ENCODE data around the gene MIDN.
"Not testable (repeated sequence)": the region's sequence is repeated elsewhere in the genome, so short reads cannot be mapped to it uniquely, and the experiment has no call there.

The MIDN gene

DNA sequence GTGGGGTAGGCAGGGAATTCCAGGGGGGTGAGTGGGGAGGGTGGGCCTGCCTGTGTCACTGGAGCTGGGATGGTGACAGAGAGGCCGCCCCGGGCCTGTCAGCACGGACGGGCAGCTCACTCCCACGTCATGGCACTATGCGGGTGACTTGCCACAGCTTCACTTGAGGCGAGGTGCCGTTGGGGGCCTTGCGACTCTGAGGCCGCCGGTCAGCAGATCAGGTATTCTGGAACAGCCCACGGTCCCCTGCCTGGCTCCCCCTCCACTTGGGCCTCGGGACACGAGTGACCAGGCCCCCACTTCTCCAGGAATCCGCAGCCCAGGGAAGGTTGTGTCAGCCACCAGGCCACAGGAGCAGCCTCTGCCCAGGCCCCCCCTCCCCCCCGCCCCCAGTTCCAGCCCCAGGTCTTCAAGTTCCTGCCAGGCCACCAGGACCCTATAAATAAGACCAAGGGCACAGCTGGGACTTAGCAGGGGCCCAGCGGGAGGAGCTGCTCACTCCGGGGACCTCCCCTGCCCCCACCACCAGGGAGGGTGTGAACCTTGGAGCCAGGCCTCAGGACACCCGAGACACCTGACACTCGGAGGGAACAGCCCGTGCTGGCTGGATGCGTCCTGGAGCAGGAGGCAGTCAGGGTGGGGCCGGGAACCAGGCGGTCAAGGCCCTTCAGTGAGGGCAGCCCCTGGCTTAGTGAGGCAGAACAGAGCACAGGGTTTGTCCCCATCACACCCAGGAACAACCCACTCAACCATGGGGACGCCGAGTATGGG is 2.7 kb upstream of the MIDN start:
- no peak for DNase-seq (ENCODE audit: low read depth, low spot score)

DNA sequence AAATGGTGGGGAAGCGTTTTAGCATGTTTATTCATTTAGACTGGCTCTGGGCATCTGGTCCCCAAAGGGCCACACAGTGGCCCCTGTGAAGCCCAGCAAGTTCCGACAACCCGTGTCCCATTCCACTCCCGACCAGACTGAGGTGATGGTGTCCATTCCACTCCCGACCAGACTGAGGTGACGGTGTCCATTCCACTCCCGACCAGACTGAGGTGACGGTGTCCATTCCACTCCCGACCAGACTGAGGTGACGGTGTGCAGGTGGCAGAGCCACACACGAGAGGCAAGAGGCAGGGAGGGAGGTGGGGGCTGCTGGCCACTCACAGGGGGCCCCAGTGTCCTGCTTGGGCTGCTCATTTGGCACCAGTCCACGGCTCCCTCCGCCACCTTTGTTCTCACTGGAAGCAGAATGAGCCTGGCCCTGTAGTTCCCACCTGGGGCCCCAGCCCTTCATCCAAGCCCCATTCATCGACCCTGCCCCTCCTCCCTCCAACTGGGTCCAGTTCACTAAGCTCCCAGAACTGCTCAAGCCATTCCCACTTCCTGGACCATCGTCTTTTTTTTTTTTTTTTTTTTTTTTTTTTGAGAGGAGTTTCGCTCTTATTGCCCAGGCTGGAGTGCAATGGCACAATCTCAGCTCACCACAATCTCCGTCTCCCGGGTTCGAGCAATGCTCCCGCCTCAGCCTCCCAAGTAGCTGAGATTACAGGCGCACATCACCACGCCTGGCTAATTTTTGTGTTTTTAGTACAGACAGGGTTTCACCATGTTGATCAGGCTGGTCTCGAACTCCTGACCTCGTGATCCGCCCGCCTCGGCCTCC is 1.9 kb upstream of the MIDN start:
- not testable (repeated sequence) for DNase-seq (ENCODE audit: low read depth, low spot score)

DNA sequence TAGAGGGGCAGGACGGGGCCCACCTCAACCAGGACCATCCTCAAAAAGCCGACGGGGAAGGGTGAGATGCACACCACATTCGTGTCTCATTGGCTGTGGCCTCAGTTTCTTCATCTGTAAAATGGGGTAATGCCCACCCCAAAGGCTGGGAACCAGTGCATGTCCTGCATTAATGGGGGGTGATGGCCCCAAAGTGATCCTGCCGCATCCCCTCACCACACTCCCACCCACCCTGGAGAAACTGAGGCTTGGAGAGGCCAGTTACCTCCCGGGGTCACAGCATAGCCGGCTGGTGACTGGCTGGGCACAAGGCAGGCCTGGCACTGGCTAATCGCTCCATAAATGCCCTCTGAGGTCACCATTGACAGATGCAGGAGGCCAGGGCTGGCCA is 640 bp upstream of the MIDN start:
- no peak for DNase-seq (ENCODE audit: low read depth, low spot score)

DNA sequence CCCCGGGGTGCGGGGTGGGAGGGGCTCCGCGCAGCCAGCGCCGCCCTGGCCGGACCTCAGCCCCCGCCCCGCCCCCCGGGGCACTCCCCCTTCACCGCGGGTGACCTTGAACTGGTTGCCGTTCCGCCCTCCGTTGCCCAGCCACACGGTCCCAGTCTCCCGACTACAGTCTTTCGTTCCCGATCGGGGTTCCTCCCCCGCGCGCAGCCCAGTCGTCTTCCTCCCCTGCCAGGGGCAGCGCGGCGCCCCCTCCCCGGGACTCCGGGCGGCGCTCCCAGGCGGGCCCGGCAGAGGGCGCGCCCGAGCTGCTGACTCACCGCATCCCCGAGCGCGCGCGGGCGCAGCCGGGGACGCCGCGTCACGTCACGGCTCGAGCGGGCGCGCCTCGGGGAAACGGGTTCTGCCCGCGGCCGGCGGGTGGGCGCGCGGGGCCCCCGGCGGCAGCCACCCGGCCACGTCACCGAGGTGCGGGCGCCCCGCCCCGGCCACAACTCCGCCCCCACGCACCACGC is 459 bp downstream of the MIDN start:
- DNase-seq (ENCODE audit: low read depth, low spot score) = peak; percentile 80

DNA sequence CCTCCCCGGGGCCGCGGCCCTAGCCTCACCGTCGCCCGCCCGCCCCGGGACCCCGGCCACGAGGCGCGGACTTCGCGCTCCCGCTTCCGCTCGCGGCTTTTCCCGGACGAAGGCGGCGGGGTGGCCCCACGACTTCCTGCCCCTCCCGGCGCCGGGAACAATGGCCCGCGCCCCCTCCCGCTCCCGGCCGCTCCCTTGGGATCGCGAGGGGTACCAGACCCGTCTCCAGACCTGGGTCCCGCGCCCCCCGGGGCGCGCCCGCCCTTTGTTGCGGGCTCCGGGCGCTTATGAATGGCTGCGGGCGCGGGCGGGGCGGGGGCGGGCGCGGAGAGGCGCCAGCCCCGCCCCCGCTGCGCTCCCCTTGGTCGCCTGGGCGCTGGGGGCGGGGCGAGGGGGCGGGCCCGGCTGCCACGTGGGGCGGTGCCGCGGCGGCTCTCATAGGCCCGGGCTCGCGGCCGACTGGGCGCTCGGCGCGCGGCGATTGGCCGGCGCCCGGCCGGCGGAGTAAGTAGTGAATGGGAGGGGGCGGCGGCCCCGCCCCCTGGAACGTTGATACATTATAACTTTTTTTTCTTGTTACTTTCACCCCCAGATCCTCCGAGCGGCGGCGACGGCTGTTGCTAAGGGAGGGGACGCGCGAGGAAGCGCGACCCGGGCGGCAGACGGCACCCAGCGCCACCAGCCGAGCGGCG is 1.1 kb downstream of the MIDN start:
- DNase-seq (ENCODE audit: low read depth, low spot score) = peak; percentile 94

DNA sequence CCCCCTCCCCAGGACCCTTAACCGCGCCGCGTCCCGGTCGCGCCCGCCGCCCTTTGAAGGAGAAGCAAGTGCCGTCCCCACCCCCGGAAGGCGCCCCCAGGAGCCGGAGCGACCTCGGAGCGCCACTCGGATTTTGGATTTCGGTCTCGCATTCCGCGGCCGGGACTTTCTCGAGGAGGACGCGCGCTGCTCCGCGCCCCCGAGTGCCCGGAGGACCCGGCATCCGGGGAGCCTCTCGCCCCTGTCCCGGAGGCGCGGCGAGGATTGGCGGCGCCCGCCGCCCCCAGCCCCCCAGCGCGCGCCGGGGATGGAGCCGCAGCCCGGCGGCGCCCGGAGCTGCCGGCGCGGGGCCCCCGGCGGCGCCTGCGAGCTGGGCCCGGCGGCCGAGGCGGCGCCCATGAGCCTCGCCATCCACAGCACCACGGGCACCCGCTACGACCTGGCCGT is 1.6 kb downstream of the MIDN start:
- DNase-seq (ENCODE audit: low read depth, low spot score) = no peak

DNA sequence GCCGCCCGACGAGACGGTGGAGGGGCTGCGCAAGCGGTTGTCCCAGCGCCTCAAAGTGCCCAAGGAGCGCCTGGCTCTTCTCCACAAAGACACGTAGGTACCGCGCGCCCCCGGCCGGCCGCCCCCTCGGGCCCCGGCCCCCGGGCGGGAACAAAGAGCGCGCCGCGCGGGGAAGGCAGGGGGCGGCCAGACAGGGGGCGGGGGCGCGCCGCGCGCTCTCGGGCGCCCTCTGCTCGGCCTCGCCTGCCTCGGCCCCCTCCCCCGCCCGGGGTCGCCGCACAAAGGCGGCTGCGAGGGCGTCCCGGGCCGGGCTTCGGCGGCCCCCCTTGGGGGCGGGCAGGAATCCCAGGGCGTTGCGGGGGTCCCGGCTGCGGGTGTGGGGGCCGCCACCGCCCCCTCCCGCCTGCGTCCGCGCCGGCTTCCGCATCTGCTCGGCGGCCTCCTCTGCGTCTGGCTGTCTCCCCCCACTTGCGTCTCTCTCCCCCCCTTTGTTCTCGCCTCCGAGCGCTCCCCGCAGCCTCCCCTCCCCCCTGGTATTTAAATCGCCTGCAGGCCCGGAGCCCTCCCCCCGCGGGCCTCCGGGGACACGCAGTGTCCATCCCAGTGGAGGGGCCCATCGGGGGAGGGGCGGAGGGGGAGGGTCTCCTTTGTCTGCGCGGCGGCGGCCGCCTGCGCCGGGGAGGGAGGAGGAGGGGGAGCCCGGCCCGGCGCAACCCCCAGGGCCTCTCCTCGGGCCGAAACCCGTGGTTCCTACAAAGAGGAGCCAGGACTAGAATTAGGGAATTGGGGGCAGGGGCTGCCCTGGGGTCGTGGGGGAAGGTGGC is 2.3 kb downstream of the MIDN start:
- DNase-seq (ENCODE audit: low read depth, low spot score) = no peak

DNA sequence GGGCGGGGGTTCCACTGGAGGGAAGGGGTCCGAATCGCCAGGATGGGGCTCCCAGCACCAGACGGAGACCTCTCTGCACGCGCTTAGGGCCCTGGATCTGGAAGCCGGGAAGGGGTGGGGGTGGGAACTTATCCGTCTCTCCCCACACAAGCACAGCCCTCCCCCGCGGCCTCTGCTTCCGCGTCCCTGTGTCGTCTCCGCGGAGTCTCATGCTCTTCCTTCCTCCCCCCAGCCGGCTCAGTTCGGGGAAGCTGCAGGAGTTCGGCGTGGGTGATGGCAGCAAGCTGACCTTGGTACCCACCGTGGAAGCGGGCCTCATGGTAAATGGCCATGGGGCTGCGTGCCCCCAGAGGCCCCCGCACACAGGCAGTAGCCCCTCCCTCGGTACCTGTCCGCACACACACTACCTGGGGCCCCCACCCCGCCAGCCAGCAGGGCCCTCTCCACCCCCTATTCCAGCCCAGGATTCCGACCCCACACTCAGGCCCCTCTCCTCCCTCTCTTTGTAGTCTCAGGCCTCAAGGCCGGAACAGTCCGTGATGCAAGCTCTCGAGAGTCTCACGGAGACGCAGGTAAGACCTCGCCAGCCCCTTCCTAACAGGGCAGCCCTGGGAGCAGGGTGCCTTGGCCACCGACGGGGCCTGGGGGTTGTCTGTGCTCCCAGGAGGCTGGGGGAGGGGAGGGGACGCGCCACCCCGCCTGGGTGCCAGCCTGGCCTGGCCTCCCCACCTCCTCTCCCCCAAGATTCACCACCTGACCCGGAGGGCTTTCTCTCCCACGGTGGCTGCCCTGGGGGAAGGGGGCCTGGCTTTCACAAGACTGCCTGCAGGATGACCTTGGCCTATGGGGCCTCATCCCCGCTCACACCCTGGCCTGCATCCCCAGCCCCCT is 3.2 kb downstream of the MIDN start:
- no peak for DNase-seq (ENCODE audit: low read depth, low spot score)

DNA sequence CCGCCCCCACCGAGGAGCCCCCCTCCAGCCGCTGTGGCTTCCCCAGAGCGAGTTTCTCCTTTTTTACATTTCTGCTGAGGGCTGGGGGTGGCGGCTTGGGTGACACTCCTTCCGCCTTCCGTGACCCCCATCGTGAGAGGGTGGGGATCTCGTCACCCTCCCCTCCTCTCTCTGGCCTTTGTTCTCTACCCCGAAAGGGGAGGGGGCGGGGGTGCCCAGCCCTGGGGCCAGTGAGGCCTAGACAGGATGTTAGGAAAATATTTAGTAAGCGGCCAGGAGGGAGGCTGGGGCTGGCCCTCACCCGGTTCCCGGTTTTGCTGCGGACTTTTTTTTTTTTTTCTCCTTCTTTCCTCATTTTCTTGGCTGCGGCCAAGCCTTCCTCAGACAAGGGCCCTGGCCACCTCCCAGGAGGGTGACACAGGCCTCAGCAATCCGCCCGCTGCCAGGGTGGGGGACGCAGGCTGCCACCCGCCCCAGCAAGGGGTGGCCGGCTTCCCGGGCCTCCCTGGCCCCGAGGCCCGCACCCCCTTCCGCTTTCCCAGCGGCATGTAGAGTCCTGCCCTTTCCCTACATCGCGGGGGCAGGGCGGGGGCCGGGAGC is 3.9 kb downstream of the MIDN start:
- DNase-seq (ENCODE audit: low read depth, low spot score) = no peak

DNA sequence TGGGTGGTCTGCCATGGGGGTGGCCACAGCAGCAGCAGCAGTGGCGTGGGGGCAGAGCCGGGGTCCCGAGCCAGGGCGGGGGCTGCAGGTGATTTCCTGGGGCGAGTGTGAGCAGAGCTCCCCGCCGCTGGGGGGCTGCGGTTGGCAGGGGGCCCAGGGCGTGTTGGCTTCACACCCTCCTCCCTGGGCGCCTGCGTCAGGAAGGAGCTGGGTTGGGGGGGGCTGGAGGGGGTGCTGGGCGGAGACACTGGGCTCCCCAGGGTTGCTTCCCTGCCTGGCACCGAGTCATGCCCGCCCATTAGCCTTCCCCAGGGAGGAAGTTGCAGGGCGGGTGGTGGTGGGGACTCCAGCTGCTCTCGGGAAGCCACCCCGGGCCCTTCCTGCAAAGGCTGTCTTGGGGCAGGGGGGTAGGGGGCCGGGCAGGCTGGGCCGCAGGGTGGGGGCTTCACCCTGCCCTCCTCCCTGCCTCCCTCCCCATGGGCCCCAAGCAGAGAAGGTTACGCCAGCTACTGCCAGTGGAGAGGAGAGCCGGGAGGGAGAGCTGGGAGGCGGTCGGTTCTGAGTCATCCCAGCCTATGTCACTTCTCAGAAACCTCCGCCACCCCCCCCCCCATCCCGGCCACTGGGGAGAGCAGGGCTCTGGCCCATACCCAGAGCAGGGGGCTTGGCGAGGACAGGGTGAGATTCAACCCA is 4.6 kb downstream of the MIDN start:
- peak; percentile 73 for DNase-seq (ENCODE audit: low read depth, low spot score)

DNA sequence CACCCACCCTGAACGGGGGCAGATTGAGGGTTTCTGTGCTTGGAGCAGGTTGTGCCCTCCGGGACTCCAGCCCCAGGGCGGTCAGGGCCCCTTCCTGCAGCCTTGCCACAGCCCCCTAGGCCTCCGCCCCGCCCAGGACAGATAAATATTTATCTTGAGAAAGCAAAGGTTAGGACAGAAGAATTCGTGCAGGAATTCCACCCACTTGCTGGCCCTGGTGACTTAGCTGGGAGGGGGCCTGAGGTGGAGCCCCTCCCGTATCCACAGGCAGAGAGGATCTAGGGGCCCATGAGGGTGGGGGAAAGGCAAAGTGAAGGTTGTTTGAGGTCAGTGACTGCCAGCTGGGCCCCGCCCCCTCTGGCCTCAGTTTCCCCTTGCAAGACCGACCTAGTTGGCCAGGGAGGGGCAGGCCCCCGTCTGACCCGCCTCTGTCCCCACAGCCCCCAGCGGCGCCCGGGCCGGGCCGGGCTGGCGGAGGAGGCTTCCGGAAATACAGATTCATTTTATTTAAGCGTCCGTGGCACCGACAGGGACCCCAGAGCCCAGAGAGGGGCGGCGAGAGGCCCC is 5.2 kb downstream of the MIDN start:
- no peak for DNase-seq (ENCODE audit: low read depth, low spot score)

DNA sequence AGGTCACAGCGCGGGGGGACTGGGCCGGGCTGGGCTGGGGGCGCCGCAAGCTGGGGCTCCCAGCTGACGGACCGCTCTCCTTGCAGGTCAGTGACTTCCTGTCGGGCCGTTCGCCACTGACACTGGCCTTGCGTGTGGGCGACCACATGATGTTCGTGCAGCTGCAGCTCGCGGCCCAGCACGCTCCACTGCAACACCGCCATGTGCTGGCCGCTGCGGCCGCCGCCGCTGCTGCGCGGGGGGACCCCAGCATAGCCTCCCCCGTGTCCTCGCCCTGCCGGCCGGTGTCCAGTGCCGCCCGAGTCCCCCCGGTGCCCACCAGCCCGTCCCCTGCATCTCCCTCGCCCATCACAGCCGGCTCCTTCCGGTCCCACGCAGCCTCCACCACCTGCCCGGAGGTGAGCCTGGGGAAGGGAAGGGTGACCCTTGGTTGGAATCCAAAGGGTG is 5.7 kb downstream of the MIDN start:
- no peak for DNase-seq (ENCODE audit: low read depth, low spot score)

DNA sequence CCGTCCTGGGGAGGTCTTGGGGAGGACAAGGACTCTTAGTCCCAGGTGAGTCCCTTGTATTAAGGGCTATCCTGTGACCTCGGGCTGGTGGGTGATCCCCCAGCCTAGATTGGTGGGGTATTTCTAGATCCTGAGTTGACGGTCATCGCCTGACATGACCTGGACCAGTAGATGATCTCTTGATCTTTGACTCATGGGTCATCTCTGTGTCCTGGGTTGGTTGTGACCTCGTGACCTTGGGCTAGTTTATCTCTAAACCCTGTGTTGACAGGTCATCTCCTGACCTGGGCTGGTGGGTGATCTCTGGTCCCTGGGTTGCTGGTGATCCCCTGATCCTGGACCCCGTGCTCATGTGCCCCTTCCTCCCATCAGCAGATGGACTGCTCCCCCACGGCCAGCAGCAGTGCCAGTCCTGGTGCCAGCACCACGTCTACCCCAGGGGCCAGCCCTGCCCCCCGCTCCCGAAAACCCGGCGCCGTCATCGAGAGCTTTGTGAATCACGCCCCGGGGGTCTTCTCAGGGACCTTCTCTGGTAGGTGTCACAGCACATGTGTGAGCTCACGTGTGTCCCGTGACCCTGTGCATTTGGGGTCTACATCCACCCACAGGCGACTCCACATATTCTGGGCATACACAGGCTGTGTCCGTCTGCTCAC is 6.3 kb downstream of the MIDN start:
- no peak for DNase-seq (ENCODE audit: low read depth, low spot score)

DNA sequence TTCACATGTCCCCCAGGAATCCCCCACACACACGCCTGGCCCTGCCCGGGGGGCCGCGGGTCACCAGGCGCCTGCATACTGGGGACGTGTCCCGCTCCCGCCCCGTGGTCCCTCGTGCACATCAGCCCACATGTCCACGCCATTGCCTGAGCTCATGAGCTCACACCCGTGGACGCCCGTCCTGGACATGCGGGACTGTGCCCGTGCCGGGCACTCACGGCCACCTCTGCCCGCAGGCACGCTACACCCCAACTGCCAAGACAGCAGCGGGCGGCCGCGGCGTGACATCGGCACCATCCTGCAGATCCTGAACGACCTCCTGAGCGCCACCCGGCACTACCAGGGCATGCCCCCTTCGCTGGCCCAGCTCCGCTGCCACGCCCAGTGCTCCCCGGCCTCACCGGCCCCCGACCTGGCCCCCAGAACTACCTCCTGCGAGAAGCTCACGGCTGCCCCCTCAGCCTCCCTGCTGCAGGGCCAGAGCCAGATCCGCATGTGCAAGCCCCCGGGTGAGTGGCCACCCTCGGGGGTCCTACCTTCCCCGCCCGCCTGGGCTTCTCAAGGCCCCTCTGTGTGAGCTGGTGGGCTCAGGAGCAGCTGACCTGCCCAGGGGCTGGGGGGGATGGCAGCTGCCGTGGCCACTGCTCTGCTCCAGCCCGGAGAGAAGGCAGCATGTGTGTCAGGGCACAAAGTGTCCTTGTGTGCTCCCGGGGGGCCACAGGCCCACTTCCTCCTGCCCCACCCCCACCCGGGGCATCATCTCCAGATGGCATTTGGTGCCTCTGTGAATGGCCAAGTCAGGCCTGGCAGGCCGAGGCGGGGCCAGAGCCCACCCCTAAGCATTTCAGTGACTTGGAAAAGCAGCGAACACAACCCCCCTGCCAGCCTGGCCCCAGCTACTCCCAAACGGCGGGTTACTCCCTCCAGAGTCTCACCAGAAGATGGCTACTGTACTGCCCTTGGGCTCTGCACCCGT is 7.1 kb downstream of the MIDN start:
- DNase-seq (ENCODE audit: low read depth, low spot score) = no peak

DNA sequence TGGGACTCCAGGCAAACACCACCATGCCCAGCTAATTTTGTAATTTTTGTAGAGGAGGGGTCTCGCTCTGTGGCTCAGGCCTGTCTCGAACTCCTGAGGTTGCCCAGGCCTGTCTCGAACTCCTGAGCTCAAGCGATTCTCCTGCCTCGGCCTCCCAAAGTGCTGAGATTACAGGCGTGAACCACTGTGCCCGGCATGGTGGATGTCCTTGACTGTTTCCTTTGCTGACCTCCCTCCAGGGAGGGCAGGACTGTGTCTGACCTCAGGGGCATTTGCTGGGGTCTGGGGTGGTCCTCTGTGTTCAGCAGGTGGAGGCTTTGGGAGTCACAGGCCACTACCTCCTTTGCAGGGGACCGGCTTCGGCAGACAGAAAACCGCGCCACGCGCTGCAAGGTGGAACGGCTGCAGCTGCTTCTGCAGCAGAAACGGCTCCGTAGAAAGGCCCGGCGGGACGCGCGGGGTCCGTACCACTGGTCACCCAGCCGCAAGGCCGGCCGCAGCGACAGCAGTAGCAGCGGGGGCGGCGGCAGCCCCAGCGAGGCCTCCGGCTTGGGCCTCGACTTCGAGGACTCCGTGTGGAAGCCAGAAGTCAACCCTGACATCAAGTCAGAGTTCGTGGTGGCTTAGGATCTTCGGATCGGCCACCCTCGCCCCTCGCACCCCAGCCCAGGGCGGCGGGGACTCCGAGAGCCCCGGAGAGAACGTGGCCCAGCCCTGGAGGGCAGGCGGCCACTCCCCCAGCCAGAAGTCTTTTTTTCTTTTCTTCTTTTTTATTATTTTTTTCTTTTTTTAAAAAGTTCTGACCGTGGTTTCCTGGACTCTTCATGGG is 8.5 kb downstream of the MIDN start:
- peak; percentile 32 for DNase-seq (ENCODE audit: low read depth, low spot score)

DNA sequence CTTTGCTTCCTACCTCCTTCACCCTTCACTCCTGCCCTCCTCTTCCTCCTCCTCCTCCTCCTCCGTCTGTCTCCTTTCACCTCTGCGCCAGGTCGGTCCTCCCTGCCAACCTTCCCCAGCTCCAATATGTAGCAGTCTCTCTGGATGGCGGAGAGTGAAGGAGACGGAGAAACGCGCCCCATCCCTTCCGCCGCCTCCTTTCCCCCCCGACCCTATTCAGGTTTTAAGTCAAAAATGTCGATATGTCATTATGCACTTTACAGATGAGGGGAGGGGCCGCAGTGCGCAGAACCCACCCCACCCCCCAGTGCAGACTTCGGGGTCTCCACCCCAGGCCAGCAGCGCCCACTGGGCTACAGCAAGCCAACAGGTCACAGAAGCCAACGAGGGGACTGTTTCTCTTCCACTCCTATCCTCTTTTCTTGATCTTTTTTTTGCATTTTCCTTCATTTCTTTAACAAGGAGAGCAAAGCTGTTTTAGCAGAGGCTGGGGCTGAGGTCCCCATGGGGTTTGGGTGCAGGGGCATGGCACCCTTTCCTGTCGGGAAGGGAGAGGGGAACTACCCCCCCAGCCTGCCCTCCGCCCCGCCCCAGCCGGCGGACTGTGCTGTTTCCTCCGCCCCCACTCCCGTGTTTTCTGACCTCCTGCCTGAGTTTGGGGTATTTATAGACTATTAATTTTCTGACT is 9.2 kb downstream of the MIDN start:
- peak; percentile 10 for DNase-seq (ENCODE audit: low read depth, low spot score)

Measured in ELF-1 (cell line).